GM21717 (cell line): Measurements from ENCODE around the gene FLYWCH2.
"Not testable (repeated sequence)": the region's sequence is repeated elsewhere in the genome, so short reads cannot be mapped to it uniquely, and the experiment has no call there.

Source experiments
- ATAC-seq: cut with Tn5 transposase; IDR thresholded peaks from one replicate; pipeline ENCODE4 v1.9.1; 2021; ENCODE audit warnings: mild to moderate bottlenecking, moderate library complexity; ENCODE audit not compliant: unreplicated experiment

Gene FLYWCH2

GRCh38 chr16:2937170-2937569 is 54.2 kb downstream of the FLYWCH2 start:
- no peak for ATAC-seq

- ATAC-seq = no peak
Observed at GRCh38 chr16:2938206-2938605, 55.2 kb downstream of the FLYWCH2 start.

GRCh38 chr16:2939968-2940367 is 57.0 kb downstream of the FLYWCH2 start:
- ATAC-seq = no peak

- ATAC-seq = no peak
Observed at GRCh38 chr16:2942045-2942444, 59.0 kb downstream of the FLYWCH2 start.

GRCh38 chr16:2943716-2944115 is 60.7 kb downstream of the FLYWCH2 start:
- not testable (repeated sequence) for ATAC-seq

- ATAC-seq = no peak
Observed at GRCh38 chr16:2946649-2947048, 63.6 kb downstream of the FLYWCH2 start.
